Lower leg skin (tissue), 3 donors: Measurements from ENCODE around the gene MYO1E.

Experiments
- CTCF ChIP-seq, 3 donors: fragments of 450-650 bp; IDR thresholded peaks; one replicate each; pipeline ENCODE4 v1.5.1; 2016; ENCODE audit warnings: antibody characterized with exemption in 3 of 3, mild to moderate bottlenecking in 3 of 3, moderate library complexity in 2 of 3
- POLR2A ChIP-seq, 2 donors: fragments of 450-650 bp; IDR thresholded peaks; one replicate each; pipeline ENCODE4 v1.6.1; 2016 to 2017; ENCODE audit warnings: antibody characterized with exemption in 2 of 2, mild to moderate bottlenecking in 1 of 2, moderate library complexity in 1 of 2

- TF ChIP-seq CTCF (IDR thresholded peaks at IDR 0.05) = no peak
- TF ChIP-seq POLR2A (IDR thresholded peaks at IDR 0.05) = no peak
Observed at GRCh38 chr15:59352189-59352588, 20.5 kb downstream of the MYO1E start.
